Liver (tissue), 9 donors: Measurements from ENCODE around the gene AP2A2. TPM values are rescaled to one million over a fixed set of nuclear protein-coding genes. Genes with fewer than 3 reads are reported as not detected.

ENCODE experiments used
- DNase-seq: peaks from one replicate; pipeline ENCODE4 v3.0.0-alpha.2; 2017; ENCODE audit warnings: low spot score
- H3K27ac ChIP-seq, 2 donors: one replicate each; pipeline ENCODE4 v1.7.0; 2013; ENCODE audit warnings: inconsistent platforms in 2 of 2, low read length in 2 of 2, control low read depth in 1 of 2, low read depth in 1 of 2, mild to moderate bottlenecking in 1 of 2
- H3K27me3 ChIP-seq, 4 donors: one replicate each; pipeline versions ENCODE4 v1.6.1 to v1.7.0; 2013; ENCODE audit warnings: low read length in 3 of 4, inconsistent platforms in 1 of 4, mild to moderate bottlenecking in 1 of 4, moderate library complexity in 1 of 4; ENCODE audit not compliant: control insufficient read depth in 4 of 4, insufficient read depth in 4 of 4
- H3K36me3 ChIP-seq, 4 donors: one replicate each; pipeline versions ENCODE4 v1.6.1 to v1.7.0; 2013; ENCODE audit warnings: low read length in 3 of 4, mild to moderate bottlenecking in 3 of 4, low read depth in 1 of 4, moderate library complexity in 1 of 4; ENCODE audit not compliant: control insufficient read depth in 4 of 4, insufficient read depth in 3 of 4
- H3K4me1 ChIP-seq, 4 donors: one replicate each; pipeline versions ENCODE4 v1.6.1 to v1.7.0; 2013; ENCODE audit warnings: low read length in 3 of 4, mild to moderate bottlenecking in 3 of 4, moderate library complexity in 1 of 4; ENCODE audit not compliant: control insufficient read depth in 4 of 4, insufficient read depth in 4 of 4
- H3K4me3 ChIP-seq, 3 donors: one replicate each; pipeline versions ENCODE4 v1.6.1 to v1.7.0; 2013; ENCODE audit warnings: low read length in 3 of 3, control low read depth in 1 of 3, low read depth in 1 of 3, mild to moderate bottlenecking in 1 of 3
- H3K9ac ChIP-seq, 2 donors: one replicate each; pipeline ENCODE4 v1.7.0; 2013; ENCODE audit warnings: low read length in 2 of 2, mild to moderate bottlenecking in 2 of 2, moderate library complexity in 2 of 2, control low read depth in 1 of 2, low read depth in 1 of 2
- H3K9me3 ChIP-seq, 4 donors: one replicate each; pipeline versions ENCODE4 v1.6.1 to v1.7.0; 2013; ENCODE audit warnings: low read length in 3 of 4; ENCODE audit not compliant: control insufficient read depth in 4 of 4
- ATF3 ChIP-seq: IDR thresholded peaks from 2 replicates; pipeline ENCODE4 v1.6.1; 2016; ENCODE audit warnings: antibody characterized with exemption
- CTCF ChIP-seq: fragments of 150-350 bp; IDR thresholded peaks from 2 replicates; pipeline ENCODE4 v1.5.1; 2017; ENCODE audit warnings: improper control_type of control experiment, low read depth, low read length; ENCODE audit not compliant: missing input control
- EGR1 ChIP-seq, 2 donors: IDR thresholded peaks; 2 replicates each; pipeline ENCODE4 v1.6.1; 2016 to 2018; ENCODE audit warnings: antibody characterized with exemption in 2 of 2, low read depth in 2 of 2
- FOXA1 ChIP-seq: IDR thresholded peaks from 2 replicates; pipeline ENCODE4 v1.6.1; 2016; ENCODE audit warnings: antibody characterized with exemption
- FOXA2 ChIP-seq: IDR thresholded peaks from 2 replicates; pipeline ENCODE4 v1.6.1; 2016; ENCODE audit warnings: antibody characterized with exemption
- HNF4A ChIP-seq, 2 donors: conservative IDR thresholded peaks; 2 replicates each; pipeline ENCODE4 v1.6.1; 2016; ENCODE audit warnings: antibody characterized with exemption in 2 of 2, mild to moderate bottlenecking in 2 of 2
- HNF4G ChIP-seq: IDR thresholded peaks from 2 replicates; pipeline ENCODE4 v1.6.1; 2016; ENCODE audit warnings: antibody characterized with exemption
- JUND ChIP-seq, 2 donors: IDR thresholded peaks; 2 replicates each; pipeline ENCODE4 v1.6.1; 2016; ENCODE audit warnings: antibody characterized with exemption in 2 of 2
- MAX ChIP-seq: IDR thresholded peaks from 2 replicates; pipeline ENCODE4 v1.6.1; 2016; ENCODE audit warnings: antibody characterized with exemption
- NR2F2 ChIP-seq: IDR thresholded peaks from 2 replicates; pipeline ENCODE4 v1.6.1; 2016; ENCODE audit warnings: antibody characterized with exemption
- RAD21 ChIP-seq, 2 donors: IDR thresholded peaks; 2 replicates each; pipeline ENCODE4 v1.6.1; 2016; ENCODE audit warnings: antibody characterized with exemption in 2 of 2, mild to moderate bottlenecking in 2 of 2
- REST ChIP-seq: IDR thresholded peaks from 2 replicates; pipeline ENCODE4 v1.6.1; 2016; ENCODE audit warnings: antibody characterized with exemption, mild to moderate bottlenecking
- RXRA ChIP-seq, 2 donors: IDR thresholded peaks; 2 replicates each; pipeline ENCODE4 v1.6.1; 2017 to 2018; ENCODE audit warnings: antibody characterized with exemption in 2 of 2, mild to moderate bottlenecking in 1 of 2
- SP1 ChIP-seq: IDR thresholded peaks from 2 replicates; pipeline ENCODE4 v1.6.1; 2018; ENCODE audit warnings: antibody characterized with exemption, mild to moderate bottlenecking
- TAF1 ChIP-seq: conservative IDR thresholded peaks from 2 replicates; pipeline ENCODE4 v1.6.1; 2016; ENCODE audit warnings: antibody characterized with exemption, mild to moderate bottlenecking
- YY1 ChIP-seq: IDR thresholded peaks from 2 replicates; pipeline ENCODE4 v1.6.1; 2016; ENCODE audit warnings: antibody characterized with exemption, mild to moderate bottlenecking
- ZBTB33 ChIP-seq: IDR thresholded peaks from 2 replicates; pipeline ENCODE4 v1.6.1; 2016; ENCODE audit warnings: antibody characterized with exemption
- WGBS: extraction: QIAGEN DNeasy Blood & Tissue Kit; methylation state at CpG from one replicate; pipeline ENCODE4 v1.1.7; 2013; 5-methylcytosine and 5-hydroxymethylcytosine counted together
- polyA plus RNA-seq, 2 donors: library from polyadenylated mRNA; stranded (reverse) in 1 of 2; unstranded in 1 of 2; fragments of 200-250 nt in 1 of 2; fragments of >200 nt in 1 of 2; fragmentation: Nextera tagmentation in 1 of 2; extraction: Ambion mirVana in 1 of 2; gene quantifications; one replicate each; pipeline versions ENCODE4 v1.2.1 to v1.2.3, GENCODE V29; 2013 to 2015
- total RNA-seq, 2 donors: library from RNA; depleted of rRNA; stranded (reverse); fragments of >200 nt; gene quantifications; one replicate each; pipeline ENCODE4 v1.2.3, GENCODE V29; 2014
- donor health status: healthy.
- donor health status: healthy.
- donor health status: healthy.
- donor health status: healthy.
- donor health status: healthy.

The AP2A2 gene
- total and polyA plus RNA-seq, 4 donors: 20.5 to 39.7 (median 23.8) TPM

- Histone ChIP-seq H3K27ac (no peak overlapping the region), H3K9me3 (no peaks in the 10 kb centered on the region), H3K36me3 (peaks cover 20 to 89% (median 54%) of the 10 kb centered on the region in 4 donors), H3K9ac (no peak overlapping the region), H3K4me1 (no peaks in the 10 kb centered on the region), H3K4me3 (no peak overlapping the region), H3K27me3 (no peaks in the 10 kb centered on the region)
- WGBS: 94% methylated on average over 10 of the region's 10 CpGs
- TF ChIP-seq RXRA (IDR thresholded peaks at IDR 0.05) (no peak), FOXA2 (no peak), YY1 (no peak), NR2F2 (no peak)
- no peak for DNase-seq
Observed at GRCh38 chr11:1007279-1007678, 81.6 kb downstream of the AP2A2 start.

- peaks cover 15 to 85% (median 49%) of the 10 kb centered on the region in 4 donors for H3K36me3 ChIP-seq
- no peak overlapping the region for H3K27ac ChIP-seq
- no peak for TF ChIP-seq ATF3
- H3K9ac ChIP-seq: no peak overlapping the region
- no peaks in the 10 kb centered on the region for H3K9me3 ChIP-seq
- H3K27me3 ChIP-seq: no peaks in the 10 kb centered on the region
- no peak overlapping the region for H3K4me3 ChIP-seq
- no peaks in the 10 kb centered on the region for H3K4me1 ChIP-seq
- 95% methylated on average over 38 of the region's 38 CpGs for WGBS
- DNase-seq: no peak
Observed at GRCh38 chr11:1008001-1008802, 82.5 kb downstream of the AP2A2 start.

- peaks cover 15 to 84% (median 46%) of the 10 kb centered on the region in 4 donors for H3K36me3 ChIP-seq
- H3K9ac ChIP-seq: no peak overlapping the region
- DNase-seq: no peak
- H3K27ac ChIP-seq: no peak overlapping the region
- no peak overlapping the region for H3K4me3 ChIP-seq
- H3K9me3 ChIP-seq: no peaks in the 10 kb centered on the region
- 95% methylated on average over 11 of the region's 11 CpGs for WGBS
- TF ChIP-seq HNF4G: no peak
- TF ChIP-seq CTCF: no peak
- TF ChIP-seq RAD21 (IDR thresholded peaks at IDR 0.05): no peak
- no peak for TF ChIP-seq EGR1 (IDR thresholded peaks at IDR 0.05; ENCODE audit: low read depth in 2 of 2)
- no peak for TF ChIP-seq ATF3
- TF ChIP-seq ZBTB33: no peak
- no peak for TF ChIP-seq TAF1
- TF ChIP-seq RXRA (IDR thresholded peaks at IDR 0.05): no peak
- no peak for TF ChIP-seq JUND (IDR thresholded peaks at IDR 0.05)
- no peak for TF ChIP-seq SP1
- no peak for TF ChIP-seq REST
- no peak for TF ChIP-seq YY1
- TF ChIP-seq FOXA2: no peak
- TF ChIP-seq FOXA1: no peak
- TF ChIP-seq HNF4A (conservative IDR thresholded peaks at IDR 0.05): no peak
- TF ChIP-seq MAX: no peak
- no peaks in the 10 kb centered on the region for H3K4me1 ChIP-seq
- no peaks in the 10 kb centered on the region for H3K27me3 ChIP-seq
Observed at GRCh38 chr11:1008803-1009145, 83.1 kb downstream of the AP2A2 start.
